HepG2 (cell line): ENCODE data around the gene ERLEC1. TPM values are rescaled to one million over a fixed set of nuclear protein-coding genes. Genes with fewer than 3 reads are reported as not detected.
A peak's percentile ranks its signal among the peaks of the same experiment; 100 is the strongest.

Experiments used
- ADNP ChIP-seq: sonication (generic); formaldehyde crosslinking; IDR thresholded peaks from 2 replicates; pipeline ENCODE4 v1.4.0; 2020; ENCODE audit warnings: missing genetic modification reagents
- BRF2 ChIP-seq: sonication (generic); formaldehyde crosslinking; IDR thresholded peaks from 2 replicates; pipeline ENCODE4 v1.8.1; 2022; ENCODE audit warnings: mild to moderate bottlenecking, missing genetic modification reagents
- EHMT2 ChIP-seq: fragments of 200-600 bp; sonication (generic); IDR thresholded peaks from 2 replicates; pipeline ENCODE4 v1.7.0; 2017; ENCODE audit warnings: antibody characterized with exemption, low read depth, low read length, borderline replicate concordance
- GPBP1L1 ChIP-seq: sonication (generic); formaldehyde crosslinking; IDR thresholded peaks from 2 replicates; pipeline ENCODE4 v1.5.0; 2020; ENCODE audit warnings: mild to moderate bottlenecking, missing genetic modification reagents
- KLF9 ChIP-seq: IDR thresholded peaks from 2 replicates; pipeline ENCODE4 v1.6.1; 2016; ENCODE audit warnings: low read depth
- KMT2A ChIP-seq: sonication (generic); formaldehyde crosslinking; IDR thresholded peaks from 2 replicates; pipeline ENCODE4 v1.4.0; 2020; ENCODE audit warnings: missing genetic modification reagents
- MAF1 ChIP-seq: sonication (generic); formaldehyde crosslinking; IDR thresholded peaks from 2 replicates; pipeline ENCODE4 v1.5.0; 2020; ENCODE audit warnings: missing genetic modification reagents, borderline replicate concordance
- MTA1 ChIP-seq: sonication (generic); formaldehyde crosslinking; IDR thresholded peaks from 2 replicates; pipeline ENCODE4 v1.4.0; 2020; ENCODE audit warnings: missing genetic modification reagents, mild to moderate bottlenecking, borderline replicate concordance
- MTF2 ChIP-seq: sonication (generic); formaldehyde crosslinking; IDR thresholded peaks from 2 replicates; pipeline ENCODE4 v1.5.0; 2020; ENCODE audit warnings: missing genetic modification reagents, borderline replicate concordance
- NR1H2 ChIP-seq: sonication (generic); formaldehyde crosslinking; IDR thresholded peaks from 2 replicates; pipeline ENCODE4 v1.8.1; 2022; ENCODE audit warnings: low read depth, missing genetic modification reagents, borderline replicate concordance
- PAWR ChIP-seq: sonication (generic); formaldehyde crosslinking; IDR thresholded peaks from 2 replicates; pipeline ENCODE4 v1.4.0; 2020; ENCODE audit warnings: missing genetic modification reagents, mild to moderate bottlenecking, borderline replicate concordance
- SMAD3 ChIP-seq: sonication (generic); formaldehyde crosslinking; IDR thresholded peaks from 2 replicates; pipeline ENCODE4 v1.4.0; 2020; ENCODE audit warnings: missing genetic modification reagents
- SP1 ChIP-seq, 2 experiments: fragments of 450-650 bp in 1 of 2; sonication (generic) in 1 of 2; formaldehyde crosslinking in 1 of 2; IDR thresholded peaks; 2 replicates each; pipeline versions ENCODE4 v1.4.0 to v1.6.1; 2016 to 2020; ENCODE audit warnings: missing genetic modification reagents in 1 of 2
- SRSF1 ChIP-seq: fragments of 200-400 bp; formaldehyde crosslinking; optimal IDR thresholded peaks from 2 replicates; pipeline ENCODE3; 2017; ENCODE audit warnings: mild to moderate bottlenecking, low read depth, low read length, moderate library complexity
- TGIF2 ChIP-seq: IDR thresholded peaks from 2 replicates; pipeline ENCODE4 v1.6.1; 2016; ENCODE audit warnings: control low read depth, missing compliant biosample characterization
- THAP7 ChIP-seq: sonication (generic); formaldehyde crosslinking; IDR thresholded peaks from 2 replicates; pipeline ENCODE4 v1.8.1; 2023; ENCODE audit warnings: mild to moderate bottlenecking, missing genetic modification reagents
- THAP9 ChIP-seq: sonication (generic); formaldehyde crosslinking; IDR thresholded peaks from 2 replicates; pipeline ENCODE4; 2020; ENCODE audit warnings: missing genetic modification reagents, mild to moderate bottlenecking, borderline replicate concordance
- ZNF337 ChIP-seq: sonication (generic); formaldehyde crosslinking; IDR thresholded peaks from 2 replicates; pipeline ENCODE4 v1.5.1; 2020; ENCODE audit warnings: missing genetic modification reagents, low read depth, mild to moderate bottlenecking, borderline replicate concordance
- ZNF441 ChIP-seq: sonication (generic); formaldehyde crosslinking; IDR thresholded peaks from 2 replicates; pipeline ENCODE4 v1.7.0; 2021; ENCODE audit warnings: missing genetic modification reagents, borderline replicate concordance
- ZNF460 ChIP-seq: sonication (generic); formaldehyde crosslinking; IDR thresholded peaks from 2 replicates; pipeline ENCODE4 v1.5.1; 2020; ENCODE audit warnings: missing genetic modification reagents, mild to moderate bottlenecking, borderline replicate concordance
- ZNF564 ChIP-seq: sonication (generic); formaldehyde crosslinking; IDR thresholded peaks from 2 replicates; pipeline ENCODE4 v1.8.1; 2023; ENCODE audit warnings: mild to moderate bottlenecking, missing genetic modification reagents
- ZSCAN21 ChIP-seq: sonication (generic); formaldehyde crosslinking; IDR thresholded peaks from 2 replicates; pipeline ENCODE4 v1.8.0; 2022; ENCODE audit warnings: mild to moderate bottlenecking, missing genetic modification reagents, moderate library complexity, borderline replicate concordance
- polyA plus RNA-seq, 8 experiments: library from polyadenylated mRNA; depleted of rRNA in 3 of 8; stranded (reverse) in 7 of 8; unstranded in 1 of 8; fragments of >200 nt; fragmentation: Illumina TruSeq in 4 of 8; extraction: Trizol in 4 of 8; gene quantifications; 2 replicates each; pipeline versions ENCODE4 v1.2.1 to v1.2.3, GENCODE V29; 2011 to 2016; ENCODE audit warnings: low read depth in 4 of 8, missing spikeins in 1 of 8, mixed read lengths in 1 of 8; ENCODE audit not compliant: insufficient read depth in 1 of 8
- total RNA-seq, 5 experiments: library from RNA; depleted of rRNA; stranded (reverse); fragments of >200 nt; fragmentation: Illumina TruSeq; extraction: Trizol; gene quantifications; 2 replicates each; pipeline ENCODE4 v1.2.3, GENCODE V29; 2016; ENCODE audit warnings: low read depth in 1 of 5

Gene ERLEC1
- total and polyA plus RNA-seq, 2 of the 13 experiments (the other 11 are each of a cell fraction or from before 2014, with no cell fraction given): 87.3 to 88.4 TPM

GRCh38 chr2:53826587-53827397 is 39.9 kb downstream of the ERLEC1 start (continued):
- TF ChIP-seq ZNF564 (CRISPR knock-in tag): no peak; the same call in 1 of the 2 replicates
- TF ChIP-seq THAP9 (CRISPR knock-in tag): no peak
- TF ChIP-seq ADNP (CRISPR knock-in tag): no peak
- no peak; the same call in 1 of the 2 replicates for TF ChIP-seq ZNF460 (CRISPR knock-in tag)
- no peak for TF ChIP-seq THAP7
- TF ChIP-seq TGIF2 (CRISPR knock-in tag): no peak
- no peak for TF ChIP-seq SP1 (IDR thresholded peaks at IDR 0.05)
- TF ChIP-seq SP1 (CRISPR knock-in tag; IDR thresholded peaks at IDR 0.05): peak; percentile 70
- peak; percentile 38; the same call in 1 of the 2 replicates for TF ChIP-seq MTA1 (CRISPR knock-in tag)
- TF ChIP-seq PAWR (CRISPR knock-in tag): no peak; the same call in 1 of the 2 replicates
- TF ChIP-seq GPBP1L1 (CRISPR knock-in tag): no peak
- TF ChIP-seq ZNF337 (CRISPR knock-in tag): no peak
- TF ChIP-seq BRF2 (CRISPR knock-in tag): peak; percentile 80; the same call in 1 of the 2 replicates
- TF ChIP-seq MTF2 (CRISPR knock-in tag): no peak
- peak; percentile 97 for TF ChIP-seq KLF9 (CRISPR knock-in tag)
- TF ChIP-seq ZNF441 (CRISPR knock-in tag): peak; percentile 69
- TF ChIP-seq SRSF1: no peak
- TF ChIP-seq MAF1 (CRISPR knock-in tag): no peak
- peak; percentile 77; the same call in 1 of the 2 replicates for TF ChIP-seq ZSCAN21 (CRISPR knock-in tag)
- TF ChIP-seq EHMT2: peak; percentile 94; the same call in 1 of the 2 replicates
- no peak for TF ChIP-seq NR1H2 (CRISPR knock-in tag)
- TF ChIP-seq KMT2A: peak; percentile 79; the same call in 1 of the 2 replicates
- TF ChIP-seq SMAD3: peak; percentile 99
